Suprapubic skin (tissue), 3 donors: ENCODE measurements around the gene MSGN1.

Experiments
- EP300 ChIP-seq: sonication (generic); formaldehyde crosslinking; IDR thresholded peaks from one replicate; pipeline ENCODE4 v1.6.1; 2017; ENCODE audit warnings: antibody characterized with exemption
- TF ChIP-seq, protein P1 (sequence below), 2 donors: fragments of 200-600 bp in 1 of 2; fragments of 450-650 bp in 1 of 2; sonication (generic) in 1 of 2; IDR thresholded peaks; one replicate each; pipeline ENCODE4 v1.5.1; 2016 to 2019; ENCODE audit warnings: antibody characterized with exemption in 2 of 2, mild to moderate bottlenecking in 1 of 2, moderate library complexity in 1 of 2

DNA sequence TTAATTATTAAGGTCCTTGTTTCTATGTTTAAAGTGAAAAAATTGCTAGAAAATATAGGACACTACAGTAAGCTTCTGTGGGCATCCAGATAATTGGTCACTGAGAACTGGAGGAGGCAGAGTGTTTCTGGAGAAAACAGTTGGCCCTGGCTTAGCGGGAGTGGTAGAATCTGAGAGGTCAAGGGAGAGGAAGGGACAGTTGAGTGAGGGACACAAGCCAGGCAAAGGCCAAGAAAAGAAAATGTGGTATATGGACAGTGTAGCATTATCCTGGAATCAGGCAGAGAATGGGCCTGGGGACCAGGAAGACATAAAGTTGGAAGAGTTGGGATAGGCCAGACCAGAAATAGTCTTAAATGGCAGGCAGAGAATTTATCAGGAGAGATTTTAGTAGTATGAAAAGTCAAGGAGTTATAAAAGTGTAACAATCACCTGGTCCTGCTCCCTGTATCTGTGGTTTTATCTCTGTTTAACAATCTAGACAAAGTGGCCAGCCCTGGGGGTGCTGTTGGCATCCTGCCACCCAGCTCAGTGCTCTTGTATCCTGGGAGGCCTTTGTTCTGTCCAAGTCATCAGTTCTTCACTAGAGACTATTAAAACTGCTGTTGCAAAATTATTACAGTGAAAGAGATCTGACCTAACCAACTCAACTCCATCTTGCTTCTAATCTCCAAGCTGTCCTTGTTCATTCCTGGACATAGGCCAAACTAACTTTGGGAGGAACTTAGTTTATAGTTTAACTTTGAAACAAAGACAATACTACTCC, 15.4 kb upstream of the MSGN1 start:
- no peak for TF ChIP-seq EP300
- TF ChIP-seq, protein P1, sequence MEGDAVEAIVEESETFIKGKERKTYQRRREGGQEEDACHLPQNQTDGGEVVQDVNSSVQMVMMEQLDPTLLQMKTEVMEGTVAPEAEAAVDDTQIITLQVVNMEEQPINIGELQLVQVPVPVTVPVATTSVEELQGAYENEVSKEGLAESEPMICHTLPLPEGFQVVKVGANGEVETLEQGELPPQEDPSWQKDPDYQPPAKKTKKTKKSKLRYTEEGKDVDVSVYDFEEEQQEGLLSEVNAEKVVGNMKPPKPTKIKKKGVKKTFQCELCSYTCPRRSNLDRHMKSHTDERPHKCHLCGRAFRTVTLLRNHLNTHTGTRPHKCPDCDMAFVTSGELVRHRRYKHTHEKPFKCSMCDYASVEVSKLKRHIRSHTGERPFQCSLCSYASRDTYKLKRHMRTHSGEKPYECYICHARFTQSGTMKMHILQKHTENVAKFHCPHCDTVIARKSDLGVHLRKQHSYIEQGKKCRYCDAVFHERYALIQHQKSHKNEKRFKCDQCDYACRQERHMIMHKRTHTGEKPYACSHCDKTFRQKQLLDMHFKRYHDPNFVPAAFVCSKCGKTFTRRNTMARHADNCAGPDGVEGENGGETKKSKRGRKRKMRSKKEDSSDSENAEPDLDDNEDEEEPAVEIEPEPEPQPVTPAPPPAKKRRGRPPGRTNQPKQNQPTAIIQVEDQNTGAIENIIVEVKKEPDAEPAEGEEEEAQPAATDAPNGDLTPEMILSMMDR (IDR thresholded peaks at IDR 0.05) = no peak
